ENCODE measurements around the gene BRF1.

DNA sequence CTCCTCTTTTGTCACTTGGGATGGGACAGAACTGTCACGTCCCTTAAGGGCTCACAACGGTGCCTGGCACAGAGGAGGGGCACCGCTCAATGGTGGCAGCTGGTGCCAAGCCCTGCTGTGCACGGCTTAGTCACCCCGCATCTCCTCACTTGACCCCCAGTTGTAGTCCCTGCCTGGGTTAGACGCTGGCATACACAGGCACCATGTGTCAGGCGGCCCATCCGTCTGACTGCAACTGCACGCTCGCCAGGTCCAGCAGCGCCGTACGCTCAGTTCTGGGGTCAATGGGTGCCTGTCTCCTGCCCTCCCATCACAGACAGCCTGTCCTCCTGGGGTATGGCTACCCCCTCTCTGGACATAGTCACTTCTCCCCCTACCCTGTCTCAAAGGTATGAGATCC is 12.2 kb upstream of the BRF1 start:
- TF ChIP-seq CTCF (conservative IDR thresholded peaks at IDR 0.05) = no peak
- TF ChIP-seq ZFX (IDR thresholded peaks at IDR 0.05) = no peak
